ENCODE measurements around the gene ZKSCAN3. TPM values are rescaled to one million over a fixed set of nuclear protein-coding genes. Genes with fewer than 3 reads are reported as not detected.

The ZKSCAN3 gene
- polyA plus RNA-seq, 1 donor (not counting 4 experiments of a cell fraction or from before 2014, with no cell fraction given) = 3.1 TPM

DNA sequence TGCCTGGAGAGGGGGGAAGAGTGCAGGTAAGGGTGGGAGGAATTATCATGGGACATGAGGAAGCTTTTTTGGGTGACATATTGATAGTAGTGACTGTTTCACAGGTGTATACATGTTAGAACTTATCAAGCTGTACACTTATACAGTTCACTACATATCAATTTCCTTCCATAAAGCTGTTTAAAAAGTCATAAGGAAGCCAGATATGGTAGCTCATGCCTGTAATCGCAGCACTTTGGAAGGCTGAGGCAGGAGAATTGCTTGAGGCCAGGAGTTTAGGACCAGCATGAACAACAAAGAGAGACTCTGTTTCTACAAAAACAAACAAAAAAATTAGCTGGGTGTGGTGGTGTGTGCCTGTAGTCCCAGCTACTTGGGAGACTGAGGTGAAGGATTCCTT, 28.1 kb downstream of the ZKSCAN3 start:
- no peak overlapping the region for H3K4me2 ChIP-seq (ENCODE audit: control insufficient read depth, extremely low read depth, insufficient read depth, low read depth, low read length)
- peaks cover 3 to 12% of the 10 kb centered on the region in 2 experiments for H3K36me3 ChIP-seq (ENCODE audit: control insufficient read depth in 2 of 2, extremely low read depth in 1 of 2, insufficient read depth in 2 of 2, low read length in 2 of 2)
- no peak for FAIRE-seq
- no peaks in the 10 kb centered on the region for H3K27me3 ChIP-seq (ENCODE audit: control insufficient read depth, extremely low read depth, insufficient read depth, low read length)
- H3K4me1 ChIP-seq (ENCODE audit: control insufficient read depth, extremely low read depth, insufficient read depth, low read length) = no peaks in the 10 kb centered on the region
- H3K27ac ChIP-seq (ENCODE audit: control insufficient read depth, insufficient read depth, low read length) = no peak overlapping the region
- no peak for DNase-seq (ENCODE audit: low read depth, low spot score)
- no peaks in the 10 kb centered on the region for H3K9me1 ChIP-seq (ENCODE audit: control insufficient read depth, extremely low read depth, insufficient read depth, low read length)
- dilution Hi-C loops (cut with MboI; ENCODE audit: extremely low pct_ligation_motif_present, low sequenced_read_pairs) = no loop called here
- H3K4me3 ChIP-seq (ENCODE audit: control insufficient read depth in 2 of 3, extremely low read depth in 1 of 3, insufficient read depth in 2 of 3, low read depth in 1 of 3, low read length in 3 of 3) = no peak overlapping the region
- TF ChIP-seq, protein P1, sequence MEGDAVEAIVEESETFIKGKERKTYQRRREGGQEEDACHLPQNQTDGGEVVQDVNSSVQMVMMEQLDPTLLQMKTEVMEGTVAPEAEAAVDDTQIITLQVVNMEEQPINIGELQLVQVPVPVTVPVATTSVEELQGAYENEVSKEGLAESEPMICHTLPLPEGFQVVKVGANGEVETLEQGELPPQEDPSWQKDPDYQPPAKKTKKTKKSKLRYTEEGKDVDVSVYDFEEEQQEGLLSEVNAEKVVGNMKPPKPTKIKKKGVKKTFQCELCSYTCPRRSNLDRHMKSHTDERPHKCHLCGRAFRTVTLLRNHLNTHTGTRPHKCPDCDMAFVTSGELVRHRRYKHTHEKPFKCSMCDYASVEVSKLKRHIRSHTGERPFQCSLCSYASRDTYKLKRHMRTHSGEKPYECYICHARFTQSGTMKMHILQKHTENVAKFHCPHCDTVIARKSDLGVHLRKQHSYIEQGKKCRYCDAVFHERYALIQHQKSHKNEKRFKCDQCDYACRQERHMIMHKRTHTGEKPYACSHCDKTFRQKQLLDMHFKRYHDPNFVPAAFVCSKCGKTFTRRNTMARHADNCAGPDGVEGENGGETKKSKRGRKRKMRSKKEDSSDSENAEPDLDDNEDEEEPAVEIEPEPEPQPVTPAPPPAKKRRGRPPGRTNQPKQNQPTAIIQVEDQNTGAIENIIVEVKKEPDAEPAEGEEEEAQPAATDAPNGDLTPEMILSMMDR (optimal IDR thresholded peaks at IDR 0.05 in 1 of 3, IDR thresholded peaks at IDR 0.05 in 1 of 3, conservative IDR thresholded peaks at IDR 0.05 in 1 of 3; ENCODE audit: extremely low read depth in 1 of 3, insufficient read depth in 2 of 3, low read length in 3 of 3) = no peak
- TF ChIP-seq EZH2 (IDR thresholded peaks at IDR 0.05; ENCODE audit: low read length) = no peak
- no peaks in the 10 kb centered on the region for H3K9me3 ChIP-seq (ENCODE audit: control insufficient read depth, low read depth, low read length)
- H2AFZ ChIP-seq (ENCODE audit: control insufficient read depth, low read length) = no peak overlapping the region
- peaks cover 3% of the 10 kb centered on the region for H3K79me2 ChIP-seq (ENCODE audit: control insufficient read depth, insufficient read depth, low read length)
- no peak overlapping the region for H3K9ac ChIP-seq (ENCODE audit: control insufficient read depth, extremely low read depth, insufficient read depth, low read length)
- no peaks in the 10 kb centered on the region for H4K20me1 ChIP-seq (ENCODE audit: control insufficient read depth, extremely low read depth, insufficient read depth, low read length)

DNA sequence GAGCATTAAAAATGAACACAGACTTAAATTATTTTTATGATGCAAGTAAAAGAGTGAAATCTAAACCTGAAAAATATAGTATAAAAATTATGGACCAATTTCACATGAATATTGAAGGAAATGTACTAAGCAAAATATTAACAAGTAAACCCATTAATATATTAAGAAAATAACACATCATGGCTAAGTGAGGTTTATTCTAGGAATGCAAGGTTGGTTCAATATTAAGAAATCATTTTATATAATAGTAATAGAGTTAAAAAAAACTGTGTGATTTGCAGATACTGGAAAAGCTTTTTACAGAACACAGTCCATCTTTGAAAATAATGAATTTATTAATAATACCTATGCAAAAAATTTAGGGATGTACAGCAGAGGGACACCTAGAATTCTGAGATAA, 28.9 kb downstream of the ZKSCAN3 start:
- Histone ChIP-seq H2AFZ (ENCODE audit: control insufficient read depth, low read length) (no peak overlapping the region), H4K20me1 (ENCODE audit: control insufficient read depth, extremely low read depth, insufficient read depth, low read length) (no peaks in the 10 kb centered on the region), H3K79me2 (ENCODE audit: control insufficient read depth, insufficient read depth, low read length) (peaks cover 3% of the 10 kb centered on the region), H3K4me2 (ENCODE audit: control insufficient read depth, extremely low read depth, insufficient read depth, low read depth, low read length) (no peak overlapping the region), H3K27ac (ENCODE audit: control insufficient read depth, insufficient read depth, low read length) (no peak overlapping the region), H3K9ac (ENCODE audit: control insufficient read depth, extremely low read depth, insufficient read depth, low read length) (no peak overlapping the region), H3K4me3 (ENCODE audit: control insufficient read depth in 2 of 3, extremely low read depth in 1 of 3, insufficient read depth in 2 of 3, low read depth in 1 of 3, low read length in 3 of 3) (no peak overlapping the region), H3K9me1 (ENCODE audit: control insufficient read depth, extremely low read depth, insufficient read depth, low read length) (no peaks in the 10 kb centered on the region), H3K36me3 (ENCODE audit: control insufficient read depth in 2 of 2, extremely low read depth in 1 of 2, insufficient read depth in 2 of 2, low read length in 2 of 2) (peaks cover 3 to 12% of the 10 kb centered on the region in 2 experiments), H3K27me3 (ENCODE audit: control insufficient read depth, extremely low read depth, insufficient read depth, low read length) (no peaks in the 10 kb centered on the region), H3K9me3 (ENCODE audit: control insufficient read depth, low read depth, low read length) (no peaks in the 10 kb centered on the region), H3K4me1 (ENCODE audit: control insufficient read depth, extremely low read depth, insufficient read depth, low read length) (peaks cover 6% of the 10 kb centered on the region)
- TF ChIP-seq, protein P1 (optimal IDR thresholded peaks at IDR 0.05 in 1 of 3, IDR thresholded peaks at IDR 0.05 in 1 of 3, conservative IDR thresholded peaks at IDR 0.05 in 1 of 3; ENCODE audit: extremely low read depth in 1 of 3, insufficient read depth in 2 of 3, low read length in 3 of 3) = no peak
- no peak for TF ChIP-seq EZH2 (IDR thresholded peaks at IDR 0.05; ENCODE audit: low read length)
- no peak for DNase-seq (ENCODE audit: low read depth, low spot score)
- dilution Hi-C loops (cut with MboI; ENCODE audit: extremely low pct_ligation_motif_present, low sequenced_read_pairs) = no loop called here
- no peak for FAIRE-seq

Measured in keratinocyte (primary cell).